ENCODE results near the gene LZTS3. TPM values are rescaled to one million over a fixed set of nuclear protein-coding genes. Genes with fewer than 3 reads are reported as not detected.
"Not testable (repeated sequence)": the region's sequence is repeated elsewhere in the genome, so short reads cannot be mapped to it uniquely, and the experiment has no call there.

Gene LZTS3
- total RNA-seq, 1 experiment from 2014 or later: 6.1 TPM

DNA sequence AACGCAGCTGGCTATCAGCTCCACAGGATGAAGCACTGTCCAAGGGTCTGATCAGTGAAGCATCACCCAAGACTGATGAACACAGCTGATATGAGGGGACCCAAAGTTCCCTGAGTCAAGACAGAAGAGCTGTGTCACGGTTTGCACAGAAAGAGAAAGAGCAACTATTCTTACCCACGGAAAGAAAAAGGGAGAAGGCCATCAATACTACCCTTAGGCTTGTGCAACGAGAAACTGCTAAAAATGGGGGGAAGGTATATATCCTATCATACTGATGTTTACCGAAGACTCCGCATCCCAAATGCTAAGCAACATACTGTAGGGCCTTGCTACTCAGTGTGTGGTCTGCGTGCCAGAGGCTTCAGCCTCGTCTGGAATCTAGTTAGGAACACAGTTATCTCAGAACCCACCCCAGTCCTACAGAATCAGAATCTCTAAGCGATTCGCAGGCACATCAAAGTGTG, 14.3 kb downstream of the LZTS3 start:
- CTCF ChIA-PET: no interaction called here
- intact Hi-C loops (cut with micrococcal nuclease; ENCODE audit: unreplicated experiment): no loop called here
- Histone ChIP-seq H3K27me3 (replicated peaks; ENCODE audit: insufficient read depth, low read depth, low read length, poor library complexity) (no peaks in the 10 kb centered on the region), H3K27ac (ENCODE audit: low read depth, low read length, poor library complexity, severe bottlenecking) (peak overlapping the region; percentile 85), H3K4me3 (ENCODE audit: low read depth, low read length, poor library complexity, severe bottlenecking) (peak overlapping the region; percentile 84), H3K9me3 (ENCODE audit: low read depth, low read length, poor library complexity, severe bottlenecking) (no peaks in the 10 kb centered on the region), H3K4me1 (ENCODE audit: insufficient read depth, low read length, poor library complexity, severe bottlenecking) (no peaks in the 10 kb centered on the region), H3K36me3 (ENCODE audit: insufficient read depth, low read length, poor library complexity, severe bottlenecking) (peaks cover 4% of the 10 kb centered on the region)
- TF ChIP-seq EZH2 (IDR thresholded peaks at IDR 0.05; ENCODE audit: borderline replicate concordance, low read depth, low read length, poor library complexity, severe bottlenecking): no peak
- TF ChIP-seq, protein P1, sequence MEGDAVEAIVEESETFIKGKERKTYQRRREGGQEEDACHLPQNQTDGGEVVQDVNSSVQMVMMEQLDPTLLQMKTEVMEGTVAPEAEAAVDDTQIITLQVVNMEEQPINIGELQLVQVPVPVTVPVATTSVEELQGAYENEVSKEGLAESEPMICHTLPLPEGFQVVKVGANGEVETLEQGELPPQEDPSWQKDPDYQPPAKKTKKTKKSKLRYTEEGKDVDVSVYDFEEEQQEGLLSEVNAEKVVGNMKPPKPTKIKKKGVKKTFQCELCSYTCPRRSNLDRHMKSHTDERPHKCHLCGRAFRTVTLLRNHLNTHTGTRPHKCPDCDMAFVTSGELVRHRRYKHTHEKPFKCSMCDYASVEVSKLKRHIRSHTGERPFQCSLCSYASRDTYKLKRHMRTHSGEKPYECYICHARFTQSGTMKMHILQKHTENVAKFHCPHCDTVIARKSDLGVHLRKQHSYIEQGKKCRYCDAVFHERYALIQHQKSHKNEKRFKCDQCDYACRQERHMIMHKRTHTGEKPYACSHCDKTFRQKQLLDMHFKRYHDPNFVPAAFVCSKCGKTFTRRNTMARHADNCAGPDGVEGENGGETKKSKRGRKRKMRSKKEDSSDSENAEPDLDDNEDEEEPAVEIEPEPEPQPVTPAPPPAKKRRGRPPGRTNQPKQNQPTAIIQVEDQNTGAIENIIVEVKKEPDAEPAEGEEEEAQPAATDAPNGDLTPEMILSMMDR (conservative IDR thresholded peaks at IDR 0.05; ENCODE audit: low read depth, low read length): no peak
- POLR2A ChIA-PET (ENCODE audit: low non-redundant PET): no interaction called here
- peak; percentile 26 for DNase-seq (ENCODE audit: low spot score)
- BruUV-seq (replicated peaks): no TSS peak

DNA sequence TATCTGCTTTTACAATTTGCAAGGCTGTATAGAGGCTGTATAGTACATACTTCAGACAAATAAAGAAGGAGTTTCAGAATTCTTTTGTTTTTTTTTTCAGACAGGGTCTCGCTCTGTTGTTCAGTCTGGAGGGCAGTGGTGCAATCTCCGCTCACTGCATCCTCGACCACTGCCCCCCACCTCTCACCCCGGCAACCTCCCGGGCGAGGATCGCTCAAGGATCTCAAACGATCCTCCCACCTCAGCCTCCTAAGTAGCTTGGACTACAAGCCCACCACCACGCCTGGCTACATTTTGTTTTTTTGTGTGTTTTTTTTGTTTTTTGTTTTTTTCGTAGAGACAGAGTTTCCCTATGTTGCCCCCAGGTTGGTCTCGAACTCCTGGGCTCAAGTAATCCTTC, 15.5 kb downstream of the LZTS3 start:
- ChIA-PET POLR2A (ENCODE audit: low non-redundant PET) (no interaction called here), CTCF (no interaction called here)
- intact Hi-C loops (cut with micrococcal nuclease; ENCODE audit: unreplicated experiment): no loop called here
- no peaks in the 10 kb centered on the region for H3K4me1 ChIP-seq (ENCODE audit: insufficient read depth, low read length, poor library complexity, severe bottlenecking)
- no TSS peak for BruUV-seq (replicated peaks)
- H3K27me3 ChIP-seq (replicated peaks; ENCODE audit: insufficient read depth, low read depth, low read length, poor library complexity): no peaks in the 10 kb centered on the region
- H3K27ac ChIP-seq (ENCODE audit: low read depth, low read length, poor library complexity, severe bottlenecking): no peak overlapping the region
- H3K9me3 ChIP-seq (ENCODE audit: low read depth, low read length, poor library complexity, severe bottlenecking): no peaks in the 10 kb centered on the region
- no peak overlapping the region for H3K4me3 ChIP-seq (ENCODE audit: low read depth, low read length, poor library complexity, severe bottlenecking)
- H3K36me3 ChIP-seq (ENCODE audit: insufficient read depth, low read length, poor library complexity, severe bottlenecking): peaks cover 4% of the 10 kb centered on the region
- TF ChIP-seq EZH2 (IDR thresholded peaks at IDR 0.05; ENCODE audit: borderline replicate concordance, low read depth, low read length, poor library complexity, severe bottlenecking): no peak
- TF ChIP-seq, protein P1 (conservative IDR thresholded peaks at IDR 0.05; ENCODE audit: low read depth, low read length): no peak
- no peak for DNase-seq (ENCODE audit: low spot score)

DNA sequence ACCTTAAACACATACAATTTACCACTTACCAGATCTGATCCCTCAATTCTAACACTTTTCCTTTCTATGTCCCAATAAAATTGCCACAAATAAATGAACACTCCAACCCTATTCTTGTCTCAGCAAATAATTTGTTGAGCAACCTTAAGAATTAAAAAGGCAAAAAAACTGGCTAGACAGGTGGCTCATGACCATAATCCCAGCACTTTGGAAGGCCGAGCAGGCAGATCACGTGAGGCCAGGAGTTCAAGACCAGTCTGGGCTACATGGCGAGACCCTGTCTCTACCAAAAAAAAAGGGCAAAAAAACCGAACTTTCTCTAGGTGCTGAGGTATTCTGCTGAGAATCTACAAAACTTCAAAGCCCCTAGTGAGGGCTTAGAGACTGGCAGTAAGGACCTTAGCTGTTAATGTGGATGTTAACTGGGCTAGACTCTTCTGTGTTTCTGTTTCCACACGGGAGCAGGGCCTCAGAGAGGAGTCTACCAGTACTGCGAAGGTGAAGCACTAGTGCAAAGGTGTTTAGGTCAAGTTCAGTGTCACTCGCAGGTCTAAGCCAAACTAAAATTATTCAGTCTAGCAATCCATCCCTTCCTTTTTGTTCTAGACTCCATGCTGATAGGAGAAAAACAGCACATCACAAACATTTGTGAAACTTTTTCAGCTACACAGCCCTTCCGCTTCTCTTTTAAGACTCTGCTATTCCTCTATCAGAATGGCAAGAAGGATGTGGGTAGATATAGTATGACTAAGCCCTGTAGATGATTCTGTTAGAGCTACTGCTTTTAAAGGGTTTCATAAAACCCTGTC, 16.3 kb downstream of the LZTS3 start:
- Histone ChIP-seq H3K36me3 (ENCODE audit: insufficient read depth, low read length, poor library complexity, severe bottlenecking) (peaks cover 4% of the 10 kb centered on the region), H3K27ac (ENCODE audit: low read depth, low read length, poor library complexity, severe bottlenecking) (no peak overlapping the region), H3K27me3 (replicated peaks; ENCODE audit: insufficient read depth, low read depth, low read length, poor library complexity) (no peaks in the 10 kb centered on the region), H3K9me3 (ENCODE audit: low read depth, low read length, poor library complexity, severe bottlenecking) (no peaks in the 10 kb centered on the region), H3K4me3 (ENCODE audit: low read depth, low read length, poor library complexity, severe bottlenecking) (no peak overlapping the region), H3K4me1 (ENCODE audit: insufficient read depth, low read length, poor library complexity, severe bottlenecking) (no peaks in the 10 kb centered on the region)
- ChIA-PET CTCF (no interaction called here), POLR2A (ENCODE audit: low non-redundant PET) (interaction anchor here (0.6 kb wide), 1 partner anchor 38 kb away, joined by 3 read pairs; no protein-coding TSS in a partner anchor)
- BruUV-seq (replicated peaks): no TSS peak
- no peak for DNase-seq (ENCODE audit: low spot score)
- intact Hi-C loops (cut with micrococcal nuclease; ENCODE audit: unreplicated experiment): no loop called here
- TF ChIP-seq, protein P1 (conservative IDR thresholded peaks at IDR 0.05; ENCODE audit: low read depth, low read length): no peak
- TF ChIP-seq EZH2 (IDR thresholded peaks at IDR 0.05; ENCODE audit: borderline replicate concordance, low read depth, low read length, poor library complexity, severe bottlenecking): no peak

DNA sequence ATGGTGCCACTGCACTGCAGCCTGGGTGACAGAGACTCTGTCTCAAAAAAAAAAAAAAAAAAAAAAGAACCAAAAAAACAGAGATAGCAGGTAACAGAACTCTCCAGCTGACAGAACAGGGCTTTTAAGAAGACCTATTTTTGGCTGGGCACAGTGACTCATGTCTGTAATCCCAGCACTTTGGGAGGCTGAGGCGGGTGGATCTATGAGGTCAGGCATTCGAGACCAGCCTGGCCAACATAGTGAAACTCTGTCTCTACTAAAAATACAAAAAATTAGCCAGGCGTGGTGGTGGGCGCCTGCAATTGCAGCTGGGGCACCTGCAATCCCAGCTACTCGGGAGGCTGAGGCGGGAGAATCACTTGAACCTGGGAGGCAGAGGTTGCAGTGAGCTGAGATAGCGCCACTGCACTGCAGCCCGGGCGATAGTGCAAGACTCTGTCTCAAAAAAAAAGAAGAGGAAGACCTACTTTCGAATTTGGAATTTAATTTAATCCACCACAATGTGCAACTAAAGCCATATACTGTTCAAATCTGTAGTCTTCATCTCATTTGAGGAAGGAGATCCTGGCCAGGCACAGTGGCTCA, 21.2 kb downstream of the LZTS3 start:
- H3K27me3 ChIP-seq (replicated peaks; ENCODE audit: insufficient read depth, low read depth, low read length, poor library complexity); CTCF ChIA-PET; POLR2A ChIA-PET (ENCODE audit: low non-redundant PET); H3K4me1 ChIP-seq (ENCODE audit: insufficient read depth, low read length, poor library complexity, severe bottlenecking); intact Hi-C loops (cut with micrococcal nuclease; ENCODE audit: unreplicated experiment); H3K27ac ChIP-seq (ENCODE audit: low read depth, low read length, poor library complexity, severe bottlenecking); H3K4me3 ChIP-seq (ENCODE audit: low read depth, low read length, poor library complexity, severe bottlenecking); BruUV-seq (replicated peaks); H3K9me3 ChIP-seq (ENCODE audit: low read depth, low read length, poor library complexity, severe bottlenecking); DNase-seq (ENCODE audit: low spot score): not testable (repeated sequence)
- peaks cover 27% of the 10 kb centered on the region for H3K36me3 ChIP-seq (ENCODE audit: insufficient read depth, low read length, poor library complexity, severe bottlenecking)

Measured in A673 (cell line).